ENCODE data around the gene LIMK1. TPM values are rescaled to one million over a fixed set of nuclear protein-coding genes. Genes with fewer than 3 reads are reported as not detected.
"Not testable (repeated sequence)": the region's sequence is repeated elsewhere in the genome, so short reads cannot be mapped to it uniquely, and the experiment has no call there.

The LIMK1 gene
- total and polyA plus RNA-seq, 11 donors: 6.3 to 23.2 (median 10.8) TPM

- intact Hi-C loops (cut with DNase I): no loop called here
These were observed 36.2 kb downstream of the LIMK1 start for GRCh38 chr7:74119831-74120230.

GRCh38 chr7:74121401-74122249, 38.0 kb downstream of the LIMK1 start:
- H3K36me3 ChIP-seq: peaks cover 0 to 54% (median 29%) of the 10 kb centered on the region in 9 donors
- DNase-seq (no peak), ATAC-seq (peak in 1 of 4 donors; percentile 14)
- no peak overlapping the region for H3K27ac ChIP-seq
- no peaks in the 10 kb centered on the region for H3K4me1 ChIP-seq
- H3K4me3 ChIP-seq: no peak overlapping the region
- no peaks in the 10 kb centered on the region for H3K27me3 ChIP-seq
- WGBS, 4 donors: 91 to 94% (median 92%) methylated on average over 25 to 26 of the region's 26 CpGs
- TF ChIP-seq POLR2A (IDR thresholded peaks at IDR 0.05): no peak
- peaks cover 0 to 4% (median 0%) of the 10 kb centered on the region in 12 donors for H3K9me3 ChIP-seq
- intact Hi-C loops (cut with DNase I): no loop called here

More at GRCh38 chr7:74119831-74120230, 36.2 kb downstream of the LIMK1 start:
- ATAC-seq (no peak), DNase-seq (no peak)
- WGBS, 4 donors: 91 to 99% (median 95%) methylated on average over 4 of the region's 4 CpGs
- TF ChIP-seq CTCF (IDR thresholded peaks at IDR 0.05) (no peak), POLR2A (IDR thresholded peaks at IDR 0.05) (no peak)
- no peak overlapping the region for H3K27ac ChIP-seq
- peaks cover 0 to 72% (median 34%) of the 10 kb centered on the region in 9 donors for H3K36me3 ChIP-seq
- H3K27me3 ChIP-seq: no peaks in the 10 kb centered on the region
- peaks cover 0 to 4% (median 0%) of the 10 kb centered on the region in 12 donors for H3K9me3 ChIP-seq
- H3K4me3 ChIP-seq: no peak overlapping the region
- no peaks in the 10 kb centered on the region for H3K4me1 ChIP-seq

GRCh38 chr7:74123892-74124291, 40.3 kb downstream of the LIMK1 start:
- H3K27ac ChIP-seq; H3K9me3 ChIP-seq; DNase-seq; intact Hi-C loops (cut with DNase I); H3K4me1 ChIP-seq; H3K27me3 ChIP-seq; ATAC-seq; H3K4me3 ChIP-seq: not testable (repeated sequence)
- 88 to 96% (median 93%) methylated on average over 7 of the region's 7 CpGs for WGBS, 4 donors
- H3K36me3 ChIP-seq: peaks cover 0 to 38% (median 19%) of the 10 kb centered on the region in 9 donors

GRCh38 chr7:74126220-74126880, 42.7 kb downstream of the LIMK1 start:
- Histone ChIP-seq H3K4me1 (no peaks in the 10 kb centered on the region), H3K36me3 (peaks cover 0 to 14% (median 5%) of the 10 kb centered on the region in 9 donors), H3K9me3 (no peaks in the 10 kb centered on the region), H3K4me3 (no peak overlapping the region), H3K27ac (no peak overlapping the region), H3K27me3 (no peaks in the 10 kb centered on the region)
- ATAC-seq (no peak), DNase-seq (no peak)
- 71 to 79% (median 76%) methylated on average over 12 of the region's 12 CpGs for WGBS, 4 donors
- TF ChIP-seq POLR2A (IDR thresholded peaks at IDR 0.05) (no peak), CTCF (IDR thresholded peaks at IDR 0.05) (no peak)
- intact Hi-C loops (cut with DNase I): no loop called here

- Histone ChIP-seq H3K27me3 (no peaks in the 10 kb centered on the region), H3K4me1 (peaks cover 0 to 10% (median 0%) of the 10 kb centered on the region in 12 donors), H3K36me3 (no peaks in the 10 kb centered on the region), H3K9me3 (no peaks in the 10 kb centered on the region), H3K4me3 (no peak overlapping the region), H3K27ac (no peak overlapping the region)
- DNase-seq: no peak
- TF ChIP-seq POLR2A (IDR thresholded peaks at IDR 0.05) (no peak), CTCF (IDR thresholded peaks at IDR 0.05) (no peak)
- intact Hi-C loops (cut with DNase I): no loop called here
- WGBS, 4 donors: 66 to 81% (median 77%) methylated on average over 2 of the region's 2 CpGs
- ATAC-seq: no peak
These were observed 46.3 kb downstream of the LIMK1 start for GRCh38 chr7:74129887-74130286.
